Smooth muscle cell of trachea (primary cell): ENCODE data around the gene LSM12. TPM values are rescaled to one million over a fixed set of nuclear protein-coding genes. Genes with fewer than 3 reads are reported as not detected.

ENCODE experiments used
- total RNA-seq: library from RNA; depleted of rRNA; stranded (reverse); fragments of >200 nt; gene quantifications from 2 replicates; pipeline ENCODE4 v1.2.1, GENCODE V29; 2014

Gene LSM12
- total RNA-seq = 32.4 and 43.7 TPM in 2 replicates

DNA sequence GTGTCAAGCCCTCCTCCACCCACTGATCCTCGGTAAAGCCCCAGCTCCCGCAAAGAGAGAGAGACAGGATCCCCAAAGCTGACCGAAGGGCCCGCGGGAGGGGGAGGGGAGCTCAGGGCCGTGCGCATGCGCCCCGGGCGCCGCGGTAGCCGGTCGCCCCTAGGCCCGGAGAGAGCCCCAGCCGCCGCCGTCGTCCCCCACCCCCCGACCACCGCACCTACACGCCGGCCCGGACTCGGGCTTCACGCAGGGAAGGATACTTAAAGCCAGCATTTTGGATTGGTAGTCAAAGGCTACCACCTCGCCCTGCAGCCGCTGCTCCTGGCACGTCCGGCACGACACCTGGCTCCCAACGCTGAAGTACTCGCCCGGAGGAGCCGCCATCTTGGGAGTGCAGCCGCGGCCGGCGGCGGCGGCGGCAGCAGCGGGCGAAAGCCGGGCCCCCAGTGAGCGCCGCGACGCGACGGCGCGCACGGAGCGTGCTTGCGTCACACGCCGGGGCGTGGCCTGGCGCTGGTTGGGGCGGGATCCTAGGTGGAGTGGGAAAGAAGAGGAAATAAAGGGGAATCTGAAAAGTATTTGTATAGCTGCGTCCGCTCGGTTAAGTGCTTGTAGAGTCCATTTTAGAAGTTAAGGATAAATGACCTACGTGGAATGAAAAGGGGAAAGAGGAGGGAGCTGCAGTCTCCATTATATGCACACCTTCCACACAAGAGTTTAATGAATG lies at the start of gene LSM12:
LSM12 (minus strand) TSS at position 468 of the 727 bp plus-strand sequence; CDS start at position 384, 84 bp downstream.

DNA sequence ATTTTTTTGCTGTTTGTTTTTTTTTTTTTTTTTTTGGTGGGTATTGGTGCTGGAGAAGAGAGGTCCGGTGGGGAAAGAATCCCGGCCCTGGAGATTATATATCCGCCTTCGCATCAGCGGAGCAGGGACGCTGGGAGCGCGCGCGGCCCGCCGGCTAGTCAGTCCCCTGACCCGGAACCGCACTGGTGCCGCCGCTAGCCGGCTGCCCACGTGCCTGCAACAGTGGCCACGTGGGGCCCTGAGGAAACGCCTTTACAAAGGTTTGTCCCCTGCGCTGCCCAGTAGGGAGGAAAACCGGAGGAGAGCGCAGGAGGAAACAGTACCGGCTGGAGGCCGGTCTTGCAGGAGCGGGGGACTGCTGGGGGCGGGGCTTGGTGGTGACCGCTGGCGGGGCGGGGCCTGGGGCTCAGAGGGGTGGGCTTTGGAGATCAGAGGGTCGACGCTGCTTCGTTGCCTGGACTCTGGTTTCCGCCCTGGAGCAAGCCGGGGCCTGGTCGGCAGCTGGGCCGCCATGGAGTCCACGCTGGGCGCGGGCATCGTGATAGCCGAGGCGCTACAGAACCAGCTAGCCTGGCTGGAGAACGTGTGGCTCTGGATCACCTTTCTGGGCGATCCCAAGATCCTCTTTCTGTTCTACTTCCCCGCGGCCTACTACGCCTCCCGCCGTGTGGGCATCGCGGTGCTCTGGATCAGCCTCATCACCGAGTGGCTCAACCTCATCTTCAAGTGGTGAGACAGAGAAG lies 4.2 kb upstream of the LSM12 start, which contains the start of gene G6PC3:
G6PC3 (plus strand) TSS at position 281 of the 743 bp plus-strand sequence; CDS start at position 512, 231 bp downstream.

DNA sequence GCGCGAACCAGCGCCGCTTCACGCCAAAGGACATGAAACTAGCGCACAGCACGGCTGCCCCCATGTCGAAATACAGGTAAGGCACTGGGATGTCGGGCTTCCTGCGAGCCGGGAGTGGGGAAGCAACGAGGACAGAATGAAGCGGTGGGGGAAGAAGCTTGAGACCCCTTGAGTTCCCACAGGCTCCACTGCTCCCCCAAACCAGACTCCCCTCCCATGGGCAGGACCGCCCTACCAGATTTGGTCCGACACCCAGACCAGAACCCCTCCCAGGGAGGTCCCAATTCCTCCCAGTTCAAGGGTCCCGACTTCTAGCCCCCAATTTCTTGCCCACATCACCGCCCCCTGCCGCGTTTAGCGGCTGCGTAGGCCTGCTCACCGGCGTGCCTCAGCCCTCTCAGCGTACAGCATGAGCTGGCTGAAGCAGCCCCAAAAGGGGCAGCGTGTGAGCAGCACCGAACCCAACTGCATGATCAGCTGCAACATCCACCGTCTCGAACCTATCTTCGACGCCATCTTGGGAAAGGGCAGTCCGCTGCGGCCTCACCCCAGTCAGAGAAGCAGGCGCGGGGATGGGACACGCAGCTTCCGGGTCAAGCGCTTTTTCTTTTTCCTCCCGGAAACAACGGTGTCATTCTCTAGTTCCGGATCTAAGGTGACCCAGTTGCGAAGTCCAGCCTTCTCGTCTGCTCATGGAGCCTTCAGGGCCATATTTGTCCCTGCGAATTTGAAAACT lies 51.9 kb downstream of the LSM12 start, which contains the start of gene TMEM101:
TMEM101 (minus strand) TSS at position 527 of the 736 bp plus-strand sequence; CDS start at position 516, 11 bp downstream.

DNA sequence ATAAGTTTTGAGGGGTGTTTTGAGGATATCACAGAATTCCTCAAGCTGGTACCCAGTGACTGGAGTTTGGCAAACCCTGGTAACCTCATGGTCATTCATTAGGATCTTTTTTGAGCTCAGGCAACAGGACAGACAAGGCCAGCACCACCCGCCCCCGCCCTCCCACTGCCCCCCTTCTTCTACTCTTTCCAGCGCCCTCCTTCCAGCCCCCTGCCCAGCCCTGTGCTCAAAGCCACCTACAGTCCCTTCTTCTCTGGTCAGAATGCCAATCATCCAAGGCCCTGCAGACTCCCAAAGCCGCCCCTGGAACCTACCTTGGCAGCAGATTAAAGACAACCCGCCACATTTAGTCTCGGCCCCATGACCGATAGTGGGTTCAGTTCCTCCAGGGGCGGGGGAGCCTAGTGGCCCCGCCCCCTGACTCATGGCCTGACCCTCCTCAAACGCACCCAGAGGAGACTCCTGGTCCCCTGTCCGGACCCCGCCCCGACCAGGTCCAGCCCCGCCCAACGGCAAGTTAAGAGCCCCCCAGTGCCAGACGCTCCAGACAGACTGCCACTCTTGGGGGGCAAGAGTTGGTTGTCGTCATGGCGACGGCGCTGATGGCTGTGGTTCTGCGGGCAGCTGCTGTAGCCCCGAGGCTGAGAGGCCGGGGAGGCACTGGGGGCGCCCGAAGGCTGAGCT lies 62.3 kb downstream of the LSM12 start, which contains the start of gene NAGS:
NAGS (plus strand) TSS at position 546 of the 684 bp plus-strand sequence; CDS start at position 588, 42 bp downstream.

Other genes starting within 250 kb of the LSM12 start
- gene MPP3, start 233.5 kb downstream of the LSM12 start, total RNA-seq = 8.6 and 10.0 TPM in 2 replicates
- gene CD300LG, start 219.5 kb downstream of the LSM12 start, total RNA-seq = not detected in 2 replicates
- 4.3 and 7.4 TPM in 2 replicates for gene MPP2, start 159.1 kb downstream of the LSM12 start, total RNA-seq
- gene PPY, start 124.2 kb downstream of the LSM12 start, total RNA-seq = not detected in 2 replicates
- not detected in 2 replicates for gene PYY, start 112.7 kb downstream of the LSM12 start, total RNA-seq
- gene NAGS, start 62.0 kb downstream of the LSM12 start, total RNA-seq = 3.5 and 5.1 TPM in 2 replicates
- 97.4 and 114 TPM in 2 replicates for gene TMEM101, start 51.7 kb downstream of the LSM12 start, total RNA-seq
- 28.2 and 30.1 TPM in 2 replicates for gene G6PC3, start 4.1 kb upstream of the LSM12 start, total RNA-seq
- gene HDAC5, start 57.0 kb upstream of the LSM12 start, total RNA-seq = 94.8 and 138 TPM in 2 replicates
- gene HROB, start 75.3 kb upstream of the LSM12 start, total RNA-seq = 0.83 and 4.7 TPM in 2 replicates
- gene ASB16, start 104.0 kb upstream of the LSM12 start, total RNA-seq = 0.33 and 0.73 TPM in 2 replicates
- 33.2 and 43.3 TPM in 2 replicates for gene TMUB2, start 120.3 kb upstream of the LSM12 start, total RNA-seq
- gene ATXN7L3, start 133.2 kb upstream of the LSM12 start, total RNA-seq = 34.9 and 45.3 TPM in 2 replicates
- 49.2 and 65.3 TPM in 2 replicates for gene UBTF, start 153.0 kb upstream of the LSM12 start, total RNA-seq
- not detected in 2 replicates for gene SLC4A1, start 201.5 kb upstream of the LSM12 start, total RNA-seq
- 0.99 TPM in 1 of 2 replicates, not detected in the other for gene RUNDC3A, start 241.9 kb upstream of the LSM12 start, total RNA-seq